H7 (cell line): ENCODE data around the gene ARHGAP45. TPM values are rescaled to one million over a fixed set of nuclear protein-coding genes. Genes with fewer than 3 reads are reported as not detected.
A peak's percentile ranks its signal among the peaks of the same experiment; 100 is the strongest.

Source experiments
- DNase-seq: peaks from one replicate; pipeline ENCODE4 v3.0.0; 2012
- H3K27me3 ChIP-seq: 2 replicates; pipeline ENCODE4 v1.6.0; 2011; ENCODE audit warnings: mild to moderate bottlenecking, low read length; ENCODE audit not compliant: control insufficient read depth, insufficient read depth
- H3K36me3 ChIP-seq: replicated peaks from 2 replicates; pipeline ENCODE4 v1.5.1; 2011; ENCODE audit warnings: low read length; ENCODE audit not compliant: control insufficient read depth, insufficient read depth
- H3K4me3 ChIP-seq: 2 replicates; pipeline ENCODE4 v1.5.1; 2011; ENCODE audit warnings: low read depth, mild to moderate bottlenecking, control low read depth, low read length, moderate library complexity; ENCODE audit not compliant: insufficient read depth
- total RNA-seq: library from RNA; depleted of rRNA; stranded (reverse); fragments of >200 nt; shearing (Covaris generic); gene quantifications from 2 replicates; pipeline ENCODE4 v1.2.3, GENCODE V29; 2014

ARHGAP45 gene
- total RNA-seq, 1 experiment from 2014 or later = 46.0 TPM

GRCh38 chr19:1028062-1028926 lies 38.7 kb upstream of the ARHGAP45 start:
- H3K4me3 ChIP-seq = peak overlapping the region; percentile 94
- DNase-seq = peak; percentile 97
- H3K36me3 ChIP-seq = peaks cover 13% of the 10 kb centered on the region
- H3K27me3 ChIP-seq = no peaks in the 10 kb centered on the region

GRCh38 chr19:1032264-1032867 lies 34.6 kb upstream of the ARHGAP45 start:
- no peak for DNase-seq
- Histone ChIP-seq H3K4me3 (no peak overlapping the region), H3K27me3 (no peaks in the 10 kb centered on the region), H3K36me3 (peaks cover 24% of the 10 kb centered on the region)

- DNase-seq = peak; percentile 81
- Histone ChIP-seq H3K36me3 (peaks cover 26% of the 10 kb centered on the region), H3K27me3 (no peaks in the 10 kb centered on the region), H3K4me3 (no peak overlapping the region)
Measured at GRCh38 chr19:1035998-1036621, 30.9 kb upstream of the ARHGAP45 start.

GRCh38 chr19:1037621-1038064 lies 29.3 kb upstream of the ARHGAP45 start:
- Histone ChIP-seq H3K36me3 (peaks cover 19% of the 10 kb centered on the region), H3K27me3 (no peaks in the 10 kb centered on the region), H3K4me3 (no peak overlapping the region)
- no peak for DNase-seq

- H3K36me3 ChIP-seq = peaks cover 13% of the 10 kb centered on the region
- H3K27me3 ChIP-seq = no peaks in the 10 kb centered on the region
- H3K4me3 ChIP-seq = peak overlapping the region; percentile 28
- peak; percentile 67 for DNase-seq
Measured at GRCh38 chr19:1038978-1039645, 27.9 kb upstream of the ARHGAP45 start.

GRCh38 chr19:1039646-1040475 lies 27.1 kb upstream of the ARHGAP45 start, which contains the start of gene ABCA7:
Gene ABCA7 (plus strand): TSS chr19:1040107. CDS start chr19:1041362, 1,255 bp downstream.
- peak; percentile 98 for DNase-seq
- H3K4me3 ChIP-seq = peak within 1 kb of the TSS; percentile 62

GRCh38 chr19:1040476-1041271 lies 26.3 kb upstream of the ARHGAP45 start:
- peaks cover 12% of the 10 kb centered on the region for H3K36me3 ChIP-seq
- H3K4me3 ChIP-seq = peak overlapping the region; percentile 62
- DNase-seq = peak; percentile 99
- no peaks in the 10 kb centered on the region for H3K27me3 ChIP-seq

More at GRCh38 chr19:1039646-1040475, 27.1 kb upstream of the ARHGAP45 start, which contains the start of gene ABCA7:
- peaks cover 13% of the 10 kb centered on the region for H3K36me3 ChIP-seq
- H3K27me3 ChIP-seq = no peaks in the 10 kb centered on the region

GRCh38 chr19:1041272-1041834 lies 25.6 kb upstream of the ARHGAP45 start:
- Histone ChIP-seq H3K4me3 (peak overlapping the region; percentile 24), H3K27me3 (no peaks in the 10 kb centered on the region), H3K36me3 (peaks cover 7% of the 10 kb centered on the region)
- DNase-seq = no peak

GRCh38 chr19:1041835-1042685 lies 24.9 kb upstream of the ARHGAP45 start:
- Histone ChIP-seq H3K27me3 (no peaks in the 10 kb centered on the region), H3K36me3 (peaks cover 5% of the 10 kb centered on the region), H3K4me3 (no peak overlapping the region)
- no peak for DNase-seq

- H3K36me3 ChIP-seq = peaks cover 1% of the 10 kb centered on the region; the same call in 1 of the 2 replicates
- H3K27me3 ChIP-seq = no peaks in the 10 kb centered on the region
- H3K4me3 ChIP-seq = no peak overlapping the region
- DNase-seq = peak; percentile 67
Measured at GRCh38 chr19:1042689-1043511, 24.1 kb upstream of the ARHGAP45 start.

GRCh38 chr19:1045247-1045603 lies 21.7 kb upstream of the ARHGAP45 start:
- no peaks in the 10 kb centered on the region for H3K27me3 ChIP-seq
- H3K4me3 ChIP-seq = no peak overlapping the region
- DNase-seq = peak; percentile 97
- H3K36me3 ChIP-seq = no peaks in the 10 kb centered on the region
